Measurements from ENCODE around the gene AHNAK.
"Not testable (repeated sequence)": the region's sequence is repeated elsewhere in the genome, so short reads cannot be mapped to it uniquely, and the experiment has no call there.

Gene AHNAK

GRCh38 chr11:62552485-62553079, 6.0 kb upstream of the AHNAK start:
- peak; percentile 63 for DNase-seq

- DNase-seq = not testable (repeated sequence)
Measured at GRCh38 chr11:62550478-62550877, 3.9 kb upstream of the AHNAK start.

- DNase-seq = no peak
Measured at GRCh38 chr11:62548545-62549335, 2.1 kb upstream of the AHNAK start.

- peak; percentile 78 for DNase-seq
Measured at GRCh38 chr11:62547691-62548281, 1.2 kb upstream of the AHNAK start.

DNA sequence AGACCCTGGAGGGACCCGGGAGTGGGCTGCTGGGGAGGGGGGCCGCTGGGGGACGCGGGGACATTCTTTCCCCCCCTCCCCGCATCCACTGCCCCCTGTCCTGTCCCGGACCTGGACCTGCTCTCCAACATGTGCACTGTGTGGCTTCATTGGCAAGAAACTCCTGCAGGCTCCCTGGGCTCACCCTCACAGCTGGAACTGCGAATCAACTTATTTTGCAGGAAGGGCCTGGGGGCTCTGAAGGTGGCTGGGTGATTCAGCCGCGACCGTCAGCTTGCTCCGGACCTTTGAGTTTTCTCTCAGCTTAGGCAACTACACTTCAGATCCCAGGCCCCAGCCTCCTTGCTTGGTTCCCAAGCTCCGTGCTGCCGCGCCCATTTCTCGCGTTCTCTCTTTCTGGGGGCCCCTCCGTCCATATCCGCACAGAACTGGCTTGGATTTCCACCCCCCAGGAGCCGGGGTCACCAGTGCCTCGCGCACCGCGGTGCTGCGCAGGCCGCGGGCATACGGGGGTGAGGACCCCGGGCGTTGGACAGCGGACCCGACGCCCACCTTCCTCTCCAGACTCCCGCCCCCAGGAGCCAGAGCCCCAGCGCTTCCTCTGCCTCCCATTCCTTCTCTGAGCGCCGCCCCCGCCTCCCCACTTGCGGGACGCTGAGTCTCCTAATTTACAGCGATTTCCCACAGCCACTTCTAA, 471 bp upstream of the AHNAK start:
- DNase-seq = peak; percentile 87

GRCh38 chr11:62545437-62546243, 966 bp downstream of the AHNAK start:
- peak; percentile 99 for DNase-seq

DNA sequence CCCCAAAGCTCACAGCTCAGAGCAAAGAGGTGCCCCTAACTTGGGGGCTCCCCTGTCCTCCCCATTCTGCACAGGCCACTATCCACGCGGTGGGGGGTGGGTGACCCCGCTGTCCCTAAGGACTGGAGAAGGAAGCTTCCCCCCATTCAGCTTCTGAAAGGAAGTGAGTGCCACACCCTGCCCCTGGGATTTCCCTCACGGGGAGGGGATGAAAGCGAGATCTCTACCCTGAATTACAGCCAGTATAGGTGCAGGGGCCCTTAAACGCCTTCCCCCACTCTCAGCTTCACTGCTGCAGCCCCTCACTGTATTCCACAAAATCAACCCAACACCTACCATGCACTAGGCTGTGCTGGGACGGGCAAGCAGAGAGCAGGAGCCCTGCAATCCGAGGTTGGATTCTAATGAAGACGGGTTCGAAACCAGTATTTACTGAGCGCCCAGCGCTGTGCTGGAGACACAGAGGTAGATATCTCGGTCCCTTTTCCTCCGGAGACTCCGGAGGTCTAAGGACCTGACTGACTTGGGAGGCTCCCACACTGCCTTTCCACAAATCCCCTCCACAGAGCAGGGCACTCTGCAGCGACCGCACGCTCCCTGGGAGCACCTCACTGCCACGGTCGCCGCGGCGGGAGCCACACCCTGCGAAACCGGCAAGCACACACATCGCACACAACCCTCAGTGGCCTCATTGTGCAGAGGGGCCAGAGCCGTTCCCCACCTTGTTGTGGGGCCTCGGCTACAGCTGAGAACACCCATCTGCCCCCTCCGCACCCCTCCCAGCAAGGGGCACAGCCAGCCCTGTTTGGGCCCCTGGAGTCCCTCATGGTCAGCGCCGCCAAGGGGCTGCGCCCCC, 1.8 kb downstream of the AHNAK start:
- no peak for DNase-seq

GRCh38 chr11:62543680-62544444, 2.7 kb downstream of the AHNAK start:
- no peak for DNase-seq

DNA sequence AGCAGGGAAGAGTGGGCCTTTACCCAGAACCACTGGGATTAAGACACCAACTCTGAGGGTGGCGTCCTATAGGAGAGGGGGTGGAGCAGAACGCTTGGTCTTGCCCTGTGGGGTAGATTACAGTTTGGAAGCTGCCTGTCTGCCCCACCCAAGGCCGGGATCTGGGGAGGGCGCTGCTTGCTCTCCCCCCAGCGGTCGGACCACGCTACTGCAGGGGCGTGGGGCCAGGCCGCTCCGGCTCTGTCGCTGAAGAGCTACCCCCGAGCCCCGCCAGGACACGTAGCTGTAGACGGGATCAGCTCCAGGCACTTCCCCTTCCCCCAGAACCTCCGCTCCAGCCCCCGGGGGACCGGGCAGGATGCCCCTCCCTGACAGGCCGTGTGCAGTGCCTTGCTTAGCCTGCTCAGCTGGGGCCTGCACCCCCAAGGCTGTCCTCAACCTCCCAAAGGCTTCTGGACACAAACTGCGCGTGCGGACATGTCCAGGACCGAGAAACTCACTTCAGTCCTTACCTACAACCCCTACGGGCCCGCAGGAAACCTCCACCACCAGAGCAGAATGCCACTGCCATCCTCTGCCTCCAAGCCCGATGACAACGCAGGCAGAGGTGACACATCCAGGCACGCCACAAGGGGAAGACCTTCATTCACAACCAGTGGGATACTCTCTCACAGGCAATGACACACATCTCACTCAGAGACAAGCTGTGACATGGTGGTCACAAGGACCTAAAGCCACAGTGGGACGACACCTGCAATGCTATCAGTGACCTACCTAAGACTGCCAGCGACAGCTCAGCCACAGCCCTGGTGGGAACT, 3.6 kb downstream of the AHNAK start:
- DNase-seq = peak; percentile 89

- no peak for DNase-seq
Measured at GRCh38 chr11:62542111-62542745, 4.4 kb downstream of the AHNAK start.

DNA sequence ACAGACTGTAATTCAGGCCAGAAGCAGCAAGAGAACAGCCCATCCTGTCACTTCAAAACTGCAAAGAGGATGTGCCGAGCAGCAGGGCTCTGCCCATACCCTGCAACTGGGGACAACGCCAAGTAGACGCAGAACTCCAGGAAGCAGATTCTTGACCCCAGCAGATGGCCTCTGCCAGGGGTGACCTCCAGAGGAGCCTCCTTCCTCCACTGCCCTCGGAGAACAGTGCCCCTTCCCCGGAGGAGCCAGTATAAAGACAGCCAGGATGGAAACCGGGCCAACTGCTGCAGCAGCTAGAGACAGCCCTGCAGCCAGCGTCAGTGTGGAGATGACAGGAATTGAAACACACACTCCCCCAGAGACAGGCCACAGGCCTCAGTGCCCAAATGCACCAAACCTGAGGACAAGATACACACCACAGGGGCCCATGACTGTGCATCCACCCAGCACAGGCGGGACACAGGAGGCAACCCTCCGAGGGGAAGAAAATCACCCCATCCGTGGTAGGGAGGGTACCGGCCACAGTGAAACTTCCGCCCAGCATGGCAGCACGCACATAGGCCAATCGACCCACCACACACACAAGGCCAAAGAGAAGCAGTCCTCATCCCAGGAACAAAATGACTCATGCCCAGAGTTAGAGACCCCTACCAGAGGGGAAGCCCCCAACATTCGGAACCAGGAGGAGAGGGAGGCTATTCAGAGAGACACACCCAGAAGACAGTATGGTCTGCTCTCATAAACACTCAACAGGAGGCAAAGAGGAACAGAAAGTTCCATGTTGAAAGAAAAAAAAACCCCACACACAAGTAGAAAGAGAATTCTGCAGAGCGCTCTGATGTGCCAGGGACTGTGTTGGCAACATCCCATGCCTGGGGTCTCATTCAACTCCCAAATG, 5.6 kb downstream of the AHNAK start:
- DNase-seq = no peak

GRCh38 chr11:62539238-62539925, 7.2 kb downstream of the AHNAK start:
- peak; percentile 71 for DNase-seq

DNA sequence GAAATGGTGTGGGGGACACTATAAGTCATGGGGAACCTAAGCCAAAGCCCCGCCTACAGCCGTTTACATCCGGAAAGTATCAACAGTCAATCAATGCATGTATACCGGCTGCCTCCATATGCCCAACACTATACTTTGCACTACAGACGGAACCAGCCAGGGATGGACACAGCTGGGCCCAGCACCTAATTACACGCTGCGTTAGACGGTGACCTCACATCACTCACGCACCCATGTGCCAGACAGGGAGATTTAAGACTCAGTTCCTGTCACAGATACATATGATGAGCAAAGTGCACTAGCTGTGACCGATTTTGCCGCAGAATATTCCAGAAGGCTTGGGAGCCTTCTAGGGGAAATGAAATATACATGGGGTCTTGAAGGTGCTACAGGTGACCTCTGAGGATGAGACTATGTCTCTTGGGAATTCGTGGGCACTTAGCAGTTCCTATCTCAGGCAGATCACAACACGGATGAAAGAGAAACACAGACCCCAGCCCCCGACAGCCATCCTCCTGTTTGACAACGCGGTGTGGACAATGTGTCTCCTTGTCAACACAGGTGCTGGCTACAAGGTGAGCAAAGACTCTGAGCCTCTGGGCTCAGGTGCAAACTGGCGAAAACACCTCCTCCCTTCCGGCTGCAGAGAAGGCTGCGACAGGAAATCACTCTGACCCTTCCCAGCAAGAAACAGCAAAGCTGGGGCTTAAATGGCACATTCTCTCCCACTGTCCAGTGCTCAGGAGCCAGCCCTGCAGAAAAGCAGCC, 8.0 kb downstream of the AHNAK start:
- DNase-seq = no peak

DNA sequence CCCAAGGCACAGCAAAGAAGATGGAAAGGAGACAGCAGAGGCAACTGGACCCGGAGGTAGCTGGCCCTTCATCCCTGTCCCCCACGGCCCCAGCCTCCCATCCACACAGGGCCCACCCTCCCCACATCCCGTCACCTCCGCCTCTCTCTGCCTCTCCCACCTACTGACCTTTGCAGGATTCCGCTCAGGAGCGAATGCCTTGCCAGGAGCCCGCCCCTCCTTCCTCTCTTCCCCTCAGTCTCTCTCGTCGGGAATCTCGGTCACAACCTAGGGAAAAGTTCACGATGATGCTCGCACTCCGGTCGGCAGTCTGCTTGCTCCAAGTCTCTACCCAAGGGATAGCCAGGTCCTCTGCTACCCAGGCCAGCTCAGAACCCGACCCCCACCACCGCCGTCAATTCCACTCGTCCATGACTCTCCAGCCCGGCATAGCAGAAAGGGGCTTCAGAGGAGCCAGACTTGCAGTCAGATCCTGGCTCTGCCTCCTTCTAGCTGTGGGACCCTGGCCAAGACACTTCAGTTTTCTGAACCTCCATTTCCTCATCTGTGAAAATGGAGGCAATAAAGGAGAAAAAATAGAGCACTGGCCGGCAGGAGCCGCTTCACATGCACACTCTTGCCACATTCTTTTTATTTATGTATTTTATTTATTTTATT, 10.2 kb downstream of the AHNAK start:
- no peak for DNase-seq

DNA sequence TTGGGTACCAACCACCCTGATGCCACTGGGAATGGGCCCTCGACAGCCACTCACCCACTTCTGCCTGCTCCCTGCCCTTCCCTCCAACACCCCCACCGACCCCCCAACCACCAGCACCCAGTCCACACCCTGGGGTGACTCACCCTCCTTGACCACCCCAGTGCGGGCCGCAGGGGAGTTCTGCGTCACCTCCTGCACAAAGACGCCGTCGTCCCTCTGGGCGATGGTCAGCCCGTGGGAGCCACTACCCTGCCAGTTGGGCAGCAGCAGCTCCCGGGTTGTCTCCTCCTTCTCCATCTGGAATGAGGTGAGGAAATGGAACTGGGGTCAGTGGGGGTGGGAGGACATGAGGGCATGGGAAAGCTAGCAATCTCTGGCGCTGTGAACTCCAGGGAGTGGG, 10.8 kb downstream of the AHNAK start:
- DNase-seq = no peak

GRCh38 chr11:62534779-62535545, 11.6 kb downstream of the AHNAK start:
- no peak for DNase-seq

All from islet precursor cell (in vitro differentiated cells).